ENCODE measurements around the gene HFE. TPM values are rescaled to one million over a fixed set of nuclear protein-coding genes. Genes with fewer than 3 reads are reported as not detected.

The HFE gene
- total RNA-seq, 5 donors from 2014 or later (not counting 1 experiment from before 2014, with no cell fraction given), result 1.0 to 2.4 (median 1.8) TPM

DNA sequence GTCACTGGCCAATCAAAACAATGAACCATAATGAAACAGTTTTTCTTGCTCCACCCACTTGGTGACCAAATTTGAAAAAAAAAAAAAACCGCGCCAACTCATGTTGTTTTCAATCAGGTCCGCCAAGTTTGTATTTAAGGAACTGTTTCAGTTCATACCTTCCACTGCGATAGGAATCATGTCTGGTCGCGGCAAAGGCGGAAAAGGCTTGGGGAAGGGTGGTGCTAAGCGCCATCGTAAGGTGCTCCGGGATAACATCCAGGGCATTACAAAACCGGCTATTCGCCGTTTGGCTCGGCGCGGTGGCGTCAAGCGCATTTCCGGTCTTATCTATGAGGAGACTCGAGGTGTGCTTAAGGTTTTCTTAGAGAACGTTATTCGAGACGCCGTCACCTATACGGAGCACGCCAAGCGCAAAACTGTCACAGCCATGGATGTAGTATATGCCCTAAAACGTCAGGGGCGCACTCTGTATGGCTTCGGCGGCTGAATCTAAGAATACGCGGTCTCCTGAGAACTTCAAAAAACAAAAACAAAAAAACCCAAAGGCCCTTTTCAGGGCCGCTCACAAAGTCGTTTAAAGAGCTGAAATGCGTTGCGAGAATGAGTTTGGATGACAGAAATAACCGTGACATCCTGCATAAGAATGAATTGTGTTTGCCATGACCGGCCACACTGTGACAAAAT lies 16.7 kb downstream of the HFE start:
- WGBS (ENCODE audit: insufficient coverage), result 2% methylated on average over 32 of the region's 39 CpGs
- no peaks in the 10 kb centered on the region for H3K9me3 Mint-ChIP-seq
- Histone ChIP-seq H3K4me1 (ENCODE audit: control insufficient read depth in 1 of 2, extremely low read depth in 1 of 2, insufficient read depth in 2 of 2, low read length in 2 of 2) (peaks cover 7 to 12% of the 10 kb centered on the region in 2 experiments), H3K27me3 (replicated peaks in 1 of 2; ENCODE audit: control insufficient read depth in 2 of 2, extremely low read depth in 1 of 2, insufficient read depth in 2 of 2, low read length in 1 of 2) (peaks cover 0 to 4% of the 10 kb centered on the region in 2 experiments), H3K27ac (ENCODE audit: low read length) (peak overlapping the region; percentile 85), H3K36me3 (ENCODE audit: control insufficient read depth in 2 of 2, extremely low read depth in 1 of 2, insufficient read depth in 1 of 2, low read length in 1 of 2) (no peaks in the 10 kb centered on the region), H3K4me3 (ENCODE audit: control insufficient read depth in 1 of 2, extremely low read depth in 1 of 2, low read length in 1 of 2) (peak overlapping the region; percentile 40 to 68), H3K9me3 (no peaks in the 10 kb centered on the region)
- H3K4me3 Mint-ChIP-seq, result peak overlapping the region; percentile 78 to 91 (median 89)
- CTCF ChIA-PET, result interaction anchor here (0.6 to 2.2 kb wide), 20 partner anchors 17 to 1761 kb away, joined by 3 to 18 read pairs (median 4); partner anchors contain the start of gene HFE (in 1 of the 2)
- peaks cover 15 to 18% (median 16%) of the 10 kb centered on the region in 3 donors for H3K4me1 Mint-ChIP-seq
- ATAC-seq (replicated peaks in 1 of 4) (peak; percentile 87 to 92 (median 90)), DNase-seq (peak; percentile 82 to 95 (median 89))
- no peaks in the 10 kb centered on the region for H3K36me3 Mint-ChIP-seq
- H3K27me3 Mint-ChIP-seq, result peaks cover 0 to 3% of the 10 kb centered on the region in 2 donors
- peak overlapping the region; percentile 96 to 99 for H3K27ac Mint-ChIP-seq
- POLR2A ChIA-PET, result interaction anchor here (0.6 to 5.8 kb wide), 50 partner anchors 12 to 1789 kb away, joined by 3 to 134 read pairs (median 7); partner anchors contain the start of genes HFE (in 1 of the 2) and HMGN4 (in 1 of the 2)

DNA sequence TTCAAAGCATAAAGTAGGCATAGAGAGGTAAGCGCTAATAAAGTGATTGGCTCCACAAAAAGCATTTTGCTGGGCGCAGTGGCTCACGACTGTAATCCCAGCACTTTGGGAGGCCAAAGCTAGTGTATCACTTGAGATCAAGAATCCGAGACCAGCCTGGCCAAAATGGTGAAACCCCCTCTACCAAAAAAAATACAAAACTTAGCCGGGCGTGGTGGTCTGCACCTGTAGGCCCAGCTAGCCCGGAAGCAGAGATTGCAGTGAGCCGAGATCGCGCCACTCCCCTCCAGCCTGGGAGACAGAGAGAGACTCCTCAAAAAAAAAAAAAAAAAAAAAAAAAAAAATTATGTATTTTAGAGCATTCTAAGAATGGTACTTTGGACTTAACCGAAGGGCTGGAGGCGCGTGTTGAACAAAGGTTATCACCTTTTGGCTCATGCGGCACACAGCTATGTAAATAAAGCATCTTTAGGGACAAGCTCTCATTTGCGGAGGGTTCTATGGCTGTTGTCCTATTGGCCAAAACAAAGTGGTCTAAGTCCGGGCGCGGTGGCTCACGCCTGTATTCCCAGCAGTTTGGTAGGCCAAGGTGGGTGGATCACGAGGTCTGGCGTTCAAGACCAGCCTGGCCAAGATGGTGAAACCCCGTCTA lies 17.4 kb downstream of the HFE start:
- H3K9me3 ChIP-seq, result no peaks in the 10 kb centered on the region
- POLR2A ChIA-PET, result interaction anchor here (0.5 to 5.8 kb wide), 25 partner anchors 11 to 1761 kb away, joined by 3 to 134 read pairs (median 6); a partner anchor contains a TSS
- WGBS (ENCODE audit: insufficient coverage), result 75% methylated on average over 11 of the region's 22 CpGs
- peak overlapping the region; percentile 40 to 68 for H3K4me3 ChIP-seq (ENCODE audit: control insufficient read depth in 1 of 2, extremely low read depth in 1 of 2, low read length in 1 of 2)
- Mint-ChIP-seq H3K36me3 (no peaks in the 10 kb centered on the region), H3K27me3 (peaks cover 0 to 3% of the 10 kb centered on the region in 2 donors), H3K27ac (peak overlapping the region; percentile 96 to 99), H3K4me3 (peak overlapping the region; percentile 78 to 91 (median 89)), H3K9me3 (no peaks in the 10 kb centered on the region), H3K4me1 (peaks cover 15 to 18% (median 16%) of the 10 kb centered on the region in 3 donors)
- no peaks in the 10 kb centered on the region for H3K36me3 ChIP-seq (ENCODE audit: control insufficient read depth in 2 of 2, extremely low read depth in 1 of 2, insufficient read depth in 1 of 2, low read length in 1 of 2)
- no peaks in the 10 kb centered on the region for H3K27me3 ChIP-seq (replicated peaks in 1 of 2; ENCODE audit: control insufficient read depth in 2 of 2, extremely low read depth in 1 of 2, insufficient read depth in 2 of 2, low read length in 1 of 2)
- peaks cover 7 to 12% of the 10 kb centered on the region in 2 experiments for H3K4me1 ChIP-seq (ENCODE audit: control insufficient read depth in 1 of 2, extremely low read depth in 1 of 2, insufficient read depth in 2 of 2, low read length in 2 of 2)
- peak overlapping the region; percentile 85 for H3K27ac ChIP-seq (ENCODE audit: low read length)
- DNase-seq (peak in 2 of 35 experiments; percentile 0 to 12), ATAC-seq (replicated peaks in 1 of 4) (peak in 2 of 4 experiments; percentile 3 to 16)
- CTCF ChIA-PET, result interaction anchor here (0.6 to 2.2 kb wide), 7 partner anchors 17 to 111 kb away, joined by 3 to 13 read pairs (median 4); partner anchors contain the start of gene HFE (in 1 of the 2)

DNA sequence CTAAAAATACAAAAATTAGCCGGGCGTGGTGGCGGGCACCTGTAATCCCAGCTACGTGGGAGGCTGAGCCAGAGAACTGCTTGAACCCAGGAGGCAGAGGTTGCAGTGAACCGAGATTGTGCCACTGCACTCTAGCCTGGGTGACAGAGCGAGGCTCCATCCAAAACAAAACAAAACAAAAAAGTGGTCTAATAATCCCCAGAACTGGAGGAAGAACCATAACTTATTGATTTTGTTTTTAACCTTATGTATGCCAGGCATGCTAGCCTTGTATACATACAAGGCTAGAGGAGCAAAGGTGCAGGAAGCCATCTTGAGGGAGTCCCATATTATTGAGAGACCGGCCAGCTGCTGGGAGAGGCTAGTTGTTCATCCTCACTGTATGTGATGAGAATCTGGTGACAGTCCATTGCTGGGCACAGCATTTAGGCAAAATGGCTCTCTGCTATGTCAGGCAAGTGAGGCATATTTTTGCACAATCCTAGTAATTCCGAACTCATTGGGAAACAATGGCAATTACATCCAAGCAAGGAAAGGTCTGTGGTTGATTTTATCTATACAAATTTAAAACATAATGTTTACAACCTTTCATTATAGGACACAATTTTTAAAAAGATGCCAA lies 18.0 kb downstream of the HFE start:
- Mint-ChIP-seq H3K4me3 (peak overlapping the region in 2 of 3 donors; percentile 6 to 91), H3K27ac (no peak overlapping the region), H3K4me1 (peaks cover 15 to 18% (median 16%) of the 10 kb centered on the region in 3 donors), H3K36me3 (no peaks in the 10 kb centered on the region), H3K27me3 (peaks cover 0 to 3% of the 10 kb centered on the region in 2 donors), H3K9me3 (no peaks in the 10 kb centered on the region)
- no peak overlapping the region for H3K4me3 ChIP-seq (ENCODE audit: control insufficient read depth in 1 of 2, extremely low read depth in 1 of 2, low read length in 1 of 2)
- no peak for ATAC-seq (replicated peaks in 1 of 4)
- H3K9me3 ChIP-seq, result no peaks in the 10 kb centered on the region
- peaks cover 7 to 12% of the 10 kb centered on the region in 2 experiments for H3K4me1 ChIP-seq (ENCODE audit: control insufficient read depth in 1 of 2, extremely low read depth in 1 of 2, insufficient read depth in 2 of 2, low read length in 2 of 2)
- ChIA-PET CTCF (interaction anchor here in 1 of 2 donors (1.2 to 2.2 kb wide), 3 partner anchors 18 to 21 kb away, joined by 7 to 13 read pairs (median 13); partner anchors contain the start of gene HFE), POLR2A (interaction anchor here (0.5 to 5.8 kb wide), 5 partner anchors 19 to 1744 kb away, joined by 4 to 134 read pairs (median 10); a partner anchor contains a TSS)
- 82% methylated on average over 6 of the region's 8 CpGs for WGBS (ENCODE audit: insufficient coverage)
- H3K36me3 ChIP-seq (ENCODE audit: control insufficient read depth in 2 of 2, extremely low read depth in 1 of 2, insufficient read depth in 1 of 2, low read length in 1 of 2), result no peaks in the 10 kb centered on the region
- peak overlapping the region; percentile 85 for H3K27ac ChIP-seq (ENCODE audit: low read length)
- DNase-seq, result no peak
- H3K27me3 ChIP-seq (replicated peaks in 1 of 2; ENCODE audit: control insufficient read depth in 2 of 2, extremely low read depth in 1 of 2, insufficient read depth in 2 of 2, low read length in 1 of 2), result no peaks in the 10 kb centered on the region

DNA sequence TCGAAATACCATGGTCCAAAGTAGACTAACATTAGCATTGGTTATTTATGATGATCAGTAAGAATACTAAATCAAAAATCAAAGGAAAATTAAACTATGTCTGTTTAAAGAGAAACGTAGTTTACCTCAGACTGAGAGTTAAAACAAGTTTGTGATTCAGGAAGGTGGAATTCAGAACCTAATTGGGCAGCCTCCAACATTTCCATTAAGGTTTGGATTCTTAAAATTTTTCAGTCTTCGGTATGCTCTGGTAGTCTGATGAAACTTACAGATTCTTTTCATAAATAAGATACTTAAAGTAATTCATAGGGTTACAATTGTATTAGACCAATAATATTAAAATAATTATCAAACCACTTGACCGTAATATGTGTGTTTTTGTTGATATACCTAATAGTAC lies 18.6 kb downstream of the HFE start:
- WGBS (ENCODE audit: insufficient coverage), result no CpG with 5 or more reads among the region's 4 CpGs

DNA sequence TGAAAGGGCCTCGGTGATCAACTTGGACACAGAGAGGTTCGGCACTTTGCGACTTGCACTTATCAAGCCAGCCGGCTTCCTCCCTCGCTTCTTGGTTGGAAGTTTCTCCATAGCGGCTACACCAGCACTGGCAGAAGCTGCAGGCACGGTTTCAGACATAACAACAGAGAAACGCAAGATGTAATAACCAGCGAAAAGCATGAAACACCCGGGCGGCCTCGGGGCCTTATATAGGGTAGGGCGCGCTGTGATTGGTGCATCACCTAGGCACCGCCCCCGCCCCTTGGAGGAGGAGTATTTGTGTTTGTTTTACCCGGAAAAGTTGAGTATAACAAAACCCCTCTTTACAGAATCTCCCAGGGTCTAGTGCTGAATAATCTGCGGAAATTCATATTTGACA lies 20.7 kb downstream of the HFE start:
- Mint-ChIP-seq H3K9me3 (no peaks in the 10 kb centered on the region), H3K36me3 (no peaks in the 10 kb centered on the region), H3K4me1 (peaks cover 15 to 16% (median 15%) of the 10 kb centered on the region in 3 donors), H3K4me3 (no peak overlapping the region), H3K27ac (no peak overlapping the region), H3K27me3 (peaks cover 0 to 3% of the 10 kb centered on the region in 2 donors)
- DNase-seq, result no peak
- Histone ChIP-seq H3K4me1 (ENCODE audit: control insufficient read depth in 1 of 2, extremely low read depth in 1 of 2, insufficient read depth in 2 of 2, low read length in 2 of 2) (peaks cover 7 to 12% of the 10 kb centered on the region in 2 experiments), H3K9me3 (no peaks in the 10 kb centered on the region), H3K27ac (ENCODE audit: low read length) (no peak overlapping the region), H3K4me3 (ENCODE audit: control insufficient read depth in 1 of 2, extremely low read depth in 1 of 2, low read length in 1 of 2) (no peak overlapping the region), H3K36me3 (ENCODE audit: control insufficient read depth in 2 of 2, extremely low read depth in 1 of 2, insufficient read depth in 1 of 2, low read length in 1 of 2) (no peaks in the 10 kb centered on the region), H3K27me3 (replicated peaks in 1 of 2; ENCODE audit: control insufficient read depth in 2 of 2, extremely low read depth in 1 of 2, insufficient read depth in 2 of 2, low read length in 1 of 2) (no peaks in the 10 kb centered on the region)
- ATAC-seq (replicated peaks in 1 of 4), result no peak
- CTCF ChIA-PET, result interaction anchor here (0.6 to 1.1 kb wide), 3 partner anchors 9 to 64 kb away, joined by 3 to 6 read pairs (median 3); a partner anchor contains a TSS
- POLR2A ChIA-PET, result interaction anchor here in 1 of 2 donors (0.9 to 1.2 kb wide), 2 partner anchors 16 to 44 kb away, joined by 3 to 4 read pairs; a partner anchor contains a TSS
- WGBS (ENCODE audit: insufficient coverage), result 97% methylated on average over 8 of the region's 18 CpGs

More for the DNA sequence above, 18.6 kb downstream of the HFE start:
- no peak for DNase-seq
- no peaks in the 10 kb centered on the region for H3K36me3 ChIP-seq (ENCODE audit: control insufficient read depth in 2 of 2, extremely low read depth in 1 of 2, insufficient read depth in 1 of 2, low read length in 1 of 2)
- no peak overlapping the region for H3K4me3 Mint-ChIP-seq
- H3K4me1 ChIP-seq (ENCODE audit: control insufficient read depth in 1 of 2, extremely low read depth in 1 of 2, insufficient read depth in 2 of 2, low read length in 2 of 2), result peaks cover 7 to 12% of the 10 kb centered on the region in 2 experiments
- ATAC-seq (replicated peaks in 1 of 4), result no peak
- CTCF ChIA-PET, result interaction anchor here in 1 of 2 donors (1.0 kb wide), 1 partner anchor 9 kb away, joined by 3 read pairs; no protein-coding TSS in a partner anchor
- no peaks in the 10 kb centered on the region for H3K9me3 ChIP-seq
- no peak overlapping the region for H3K27ac Mint-ChIP-seq
- peaks cover 0 to 3% of the 10 kb centered on the region in 2 donors for H3K27me3 Mint-ChIP-seq
- POLR2A ChIA-PET, result interaction anchor here in 1 of 2 donors (5.8 kb wide), 1 partner anchor 18 kb away, joined by 134 read pairs; a partner anchor contains a TSS
- H3K27ac ChIP-seq (ENCODE audit: low read length), result no peak overlapping the region
- peaks cover 15 to 18% (median 16%) of the 10 kb centered on the region in 3 donors for H3K4me1 Mint-ChIP-seq
- no peaks in the 10 kb centered on the region for H3K27me3 ChIP-seq (replicated peaks in 1 of 2; ENCODE audit: control insufficient read depth in 2 of 2, extremely low read depth in 1 of 2, insufficient read depth in 2 of 2, low read length in 1 of 2)
- no peak overlapping the region for H3K4me3 ChIP-seq (ENCODE audit: control insufficient read depth in 1 of 2, extremely low read depth in 1 of 2, low read length in 1 of 2)
- H3K9me3 Mint-ChIP-seq, result no peaks in the 10 kb centered on the region
- H3K36me3 Mint-ChIP-seq, result no peaks in the 10 kb centered on the region

All from T-cell (primary cell).